Amniotic epithelial cell (primary cell): Measurements from ENCODE around the gene DNAAF9.

Source experiments
- DNase-seq: peaks from one replicate; pipeline ENCODE4 v3.0.0-alpha.2; 2010; ENCODE audit warnings: low read depth

The DNAAF9 gene

GRCh38 chr20:3410464-3410863 is 3.0 kb upstream of the DNAAF9 start:
- no peak for DNase-seq

- DNase-seq = no peak
These were observed 1.9 kb upstream of the DNAAF9 start for GRCh38 chr20:3409417-3409816.

- peak; percentile 63 for DNase-seq
These were observed 535 bp upstream of the DNAAF9 start for GRCh38 chr20:3407771-3408637.

GRCh38 chr20:3406481-3407039 is 909 bp downstream of the DNAAF9 start:
- DNase-seq = no peak

- no peak for DNase-seq
These were observed 1.6 kb downstream of the DNAAF9 start for GRCh38 chr20:3405696-3406358.

GRCh38 chr20:3405139-3405538 is 2.3 kb downstream of the DNAAF9 start:
- no peak for DNase-seq

GRCh38 chr20:3404402-3404801 is 3.1 kb downstream of the DNAAF9 start:
- DNase-seq = no peak

- no peak for DNase-seq
These were observed 3.7 kb downstream of the DNAAF9 start for GRCh38 chr20:3403741-3404140.

- DNase-seq = no peak
These were observed 5.0 kb downstream of the DNAAF9 start for GRCh38 chr20:3402453-3402852.

GRCh38 chr20:3400260-3401155 is 7.0 kb downstream of the DNAAF9 start:
- DNase-seq = no peak

- no peak for DNase-seq
These were observed 8.7 kb downstream of the DNAAF9 start for GRCh38 chr20:3398681-3399252.

GRCh38 chr20:3396492-3396891 is 11.0 kb downstream of the DNAAF9 start:
- no peak for DNase-seq

GRCh38 chr20:3392756-3393155 is 14.7 kb downstream of the DNAAF9 start:
- peak; percentile 18 for DNase-seq

- DNase-seq = no peak
These were observed 16.6 kb downstream of the DNAAF9 start for GRCh38 chr20:3390759-3391425.

GRCh38 chr20:3383878-3384495 is 23.5 kb downstream of the DNAAF9 start:
- DNase-seq = no peak

GRCh38 chr20:3382836-3383235 is 24.6 kb downstream of the DNAAF9 start:
- DNase-seq = no peak

GRCh38 chr20:3380228-3381070 is 27.0 kb downstream of the DNAAF9 start:
- no peak for DNase-seq

GRCh38 chr20:3378138-3378537 is 29.3 kb downstream of the DNAAF9 start:
- no peak for DNase-seq

- DNase-seq = no peak
These were observed 29.8 kb downstream of the DNAAF9 start for GRCh38 chr20:3377644-3378043.

GRCh38 chr20:3374296-3374695 is 33.2 kb downstream of the DNAAF9 start:
- DNase-seq = no peak
